IPS-NIHi11 (cell line): ENCODE data around the gene RDH8.

Experiments
- DNase-seq: peaks from one replicate; pipeline ENCODE4 v3.0.0; 2012; ENCODE audit warnings: mixed read lengths, low spot score

RDH8 gene, protein sequence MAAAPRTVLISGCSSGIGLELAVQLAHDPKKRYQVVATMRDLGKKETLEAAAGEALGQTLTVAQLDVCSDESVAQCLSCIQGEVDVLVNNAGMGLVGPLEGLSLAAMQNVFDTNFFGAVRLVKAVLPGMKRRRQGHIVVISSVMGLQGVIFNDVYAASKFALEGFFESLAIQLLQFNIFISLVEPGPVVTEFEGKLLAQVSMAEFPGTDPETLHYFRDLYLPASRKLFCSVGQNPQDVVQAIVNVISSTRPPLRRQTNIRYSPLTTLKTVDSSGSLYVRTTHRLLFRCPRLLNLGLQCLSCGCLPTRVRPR

DNA sequence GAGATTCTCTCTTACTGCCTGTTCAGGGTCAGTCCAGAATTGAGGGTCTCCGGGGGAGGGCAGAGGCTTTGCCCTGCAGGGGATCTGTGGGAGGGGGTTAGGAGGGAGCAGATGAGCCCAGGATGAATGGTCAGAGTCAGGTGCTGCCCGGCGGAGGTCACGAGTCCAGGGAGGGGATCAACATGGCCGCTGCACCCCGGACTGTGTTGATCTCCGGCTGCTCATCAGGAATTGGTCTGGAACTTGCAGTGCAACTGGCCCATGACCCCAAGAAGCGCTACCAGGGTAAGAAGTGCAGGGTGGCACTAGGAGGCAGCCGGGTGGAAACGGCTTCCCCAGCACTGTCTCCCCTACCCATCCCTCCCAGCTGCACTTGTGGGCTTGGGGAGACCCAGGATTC lies at the start of gene RDH8:
RDH8 (plus strand) TSS at position 168 of the 400 bp plus-strand sequence; CDS start at position 183, 15 bp downstream.
- no peak for DNase-seq

- DNase-seq, result no peak
Measured at GRCh38 chr19:9966024-9966423, 47.3 kb upstream of the RDH8 start.

- DNase-seq, result peak; percentile 85
Measured at GRCh38 chr19:9966448-9966847, 46.8 kb upstream of the RDH8 start.

- no peak for DNase-seq
Measured at GRCh38 chr19:9967326-9967725, 46.0 kb upstream of the RDH8 start.

GRCh38 chr19:9968820-9969687 lies 44.2 kb upstream of the RDH8 start:
- DNase-seq, result no peak

GRCh38 chr19:9969688-9969975 lies 43.7 kb upstream of the RDH8 start:
- no peak for DNase-seq

GRCh38 chr19:9970481-9970880 lies 42.8 kb upstream of the RDH8 start:
- no peak for DNase-seq

- no peak for DNase-seq
Measured at GRCh38 chr19:9971166-9971897, 42.0 kb upstream of the RDH8 start.

DNA sequence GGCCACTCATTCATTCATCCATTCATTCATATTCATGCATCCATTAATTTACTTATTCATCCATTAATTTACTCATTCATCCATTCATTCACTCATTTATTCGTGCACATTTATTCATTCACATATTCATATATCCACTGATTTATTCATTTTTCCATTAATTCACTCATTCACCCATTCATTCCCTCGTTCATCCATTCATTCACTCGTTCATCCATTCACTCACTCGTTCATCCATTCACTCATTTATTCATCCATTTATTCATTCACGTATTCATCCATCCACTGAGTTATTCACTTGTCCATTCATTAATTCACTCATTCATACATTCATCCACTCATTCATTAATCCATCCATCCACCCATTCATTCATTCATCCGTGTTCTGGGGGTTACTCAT lies 41.2 kb upstream of the RDH8 start:
- no peak for DNase-seq

- DNase-seq, result no peak
Measured at GRCh38 chr19:9981406-9982260, 31.6 kb upstream of the RDH8 start.

- DNase-seq, result no peak
Measured at GRCh38 chr19:9986787-9987281, 26.4 kb upstream of the RDH8 start.

- DNase-seq, result no peak
Measured at GRCh38 chr19:9989504-9989903, 23.8 kb upstream of the RDH8 start.

DNA sequence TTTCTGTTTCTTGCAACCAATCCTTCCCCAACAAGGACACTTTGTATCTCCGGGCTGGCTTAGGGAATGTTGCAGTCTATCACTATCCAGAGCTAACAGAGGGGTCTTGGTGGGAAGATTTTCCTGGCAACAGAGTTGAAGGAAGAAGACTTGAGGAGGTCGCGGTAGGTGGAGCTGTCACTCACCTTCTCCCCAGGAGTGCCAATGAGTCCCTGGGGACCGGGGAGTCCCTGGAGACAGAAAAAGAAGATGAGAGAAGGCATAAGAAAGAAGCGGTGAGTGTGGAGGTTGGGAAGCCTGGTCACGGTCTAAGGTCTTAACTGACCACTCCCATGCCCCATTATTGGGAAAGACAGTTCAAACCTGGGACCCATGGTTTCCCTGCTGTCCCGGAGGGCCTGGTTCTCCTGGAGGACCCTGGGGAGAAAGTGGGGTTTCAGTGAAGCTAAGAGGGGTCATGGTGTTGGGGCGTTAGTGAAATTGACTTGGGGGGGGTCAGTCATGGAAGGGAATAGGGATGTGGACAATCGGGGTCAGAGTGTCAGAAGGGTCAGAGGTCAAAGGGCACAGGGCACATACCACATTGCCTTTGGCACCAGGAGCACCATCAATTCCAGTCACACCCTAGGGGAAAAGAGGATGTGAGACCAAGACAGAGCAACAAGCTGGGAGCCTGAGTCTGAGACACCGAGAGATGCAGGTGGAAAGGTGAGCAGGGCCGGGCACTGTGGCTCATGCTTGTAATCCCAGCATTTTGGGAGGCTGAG lies 21.7 kb upstream of the RDH8 start:
- DNase-seq, result no peak

- no peak for DNase-seq
Measured at GRCh38 chr19:9995084-9995483, 18.2 kb upstream of the RDH8 start.

- no peak for DNase-seq
Measured at GRCh38 chr19:9995999-9996398, 17.3 kb upstream of the RDH8 start.

GRCh38 chr19:9996541-9996940 lies 16.7 kb upstream of the RDH8 start:
- no peak for DNase-seq

DNA sequence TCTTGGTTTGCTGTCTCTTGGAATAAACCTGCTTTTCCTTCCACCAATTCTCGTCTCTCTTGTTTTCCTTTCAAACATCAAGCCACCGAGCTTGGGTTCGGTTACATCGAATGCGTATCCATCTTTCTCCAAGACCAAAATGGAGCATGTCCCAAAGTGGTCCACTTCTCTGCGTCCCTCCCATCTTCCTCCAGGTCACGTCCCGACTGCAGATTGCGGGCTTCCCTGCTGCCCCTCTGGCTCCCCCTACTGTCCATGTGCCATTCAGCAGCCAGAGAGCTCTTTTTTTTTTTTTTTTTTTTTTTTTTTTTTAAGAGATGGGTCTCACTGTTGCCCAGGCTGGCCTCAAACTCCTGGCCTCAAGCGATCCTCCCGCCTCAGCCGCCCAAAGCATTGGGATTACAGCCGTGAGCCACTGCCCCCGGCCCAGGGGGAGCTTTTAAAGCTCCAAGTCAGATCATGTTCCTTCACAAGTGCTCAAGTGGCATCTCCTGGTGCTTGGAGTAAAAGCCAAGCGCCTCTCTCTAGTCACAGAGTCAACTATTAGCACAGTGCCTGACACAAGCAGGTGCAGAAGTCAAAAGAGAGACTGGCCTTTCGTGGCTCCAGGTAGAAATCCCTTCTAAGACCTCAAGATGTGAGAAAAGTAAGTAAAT lies 13.0 kb upstream of the RDH8 start:
- DNase-seq, result peak; percentile 91

- peak; percentile 73 for DNase-seq
Measured at GRCh38 chr19:10001899-10002298, 11.4 kb upstream of the RDH8 start.

DNA sequence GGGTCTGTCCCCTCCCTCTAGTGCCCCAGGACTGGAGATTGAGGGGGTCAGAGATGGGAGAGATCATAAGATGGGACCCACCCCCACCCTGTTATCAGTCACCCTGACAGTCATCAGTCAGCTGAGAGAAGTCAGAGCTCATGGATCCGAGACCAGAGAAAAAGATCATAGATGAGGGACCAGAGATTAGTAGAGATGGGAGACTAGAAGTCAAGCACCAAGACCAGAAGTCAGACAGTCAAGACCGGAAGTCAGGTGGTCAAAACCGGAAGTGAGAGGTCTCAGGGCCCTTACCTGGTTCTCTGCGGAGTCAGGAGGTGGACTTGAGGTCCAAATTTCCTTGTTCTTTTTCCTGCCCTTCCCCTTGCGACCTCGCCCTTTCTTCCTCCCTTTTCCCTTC lies 10.0 kb upstream of the RDH8 start:
- no peak for DNase-seq

- DNase-seq, result no peak
Measured at GRCh38 chr19:10004617-10005016, 8.7 kb upstream of the RDH8 start.
